Keratinocyte (primary cell): ENCODE measurements around the gene MYRIP. TPM values are rescaled to one million over a fixed set of nuclear protein-coding genes. Genes with fewer than 3 reads are reported as not detected.

Experiments used
- DNase-seq: peaks from one replicate; pipeline ENCODE4 v3.0.0-alpha.2; 2011; ENCODE audit warnings: low read depth, missing footprints, low spot score
- FAIRE-seq: peaks from 2 replicates; lab custom pipeline; 2011; peaks lifted over from hg19 to GRCh38; lab: Jason Lieb, UNC
- H2AFZ ChIP-seq: 2 replicates; pipeline ENCODE4 v1.6.0; 2012; ENCODE audit warnings: low read length, control low read depth, inconsistent platforms; ENCODE audit not compliant: control insufficient read depth
- H3K27ac ChIP-seq: 2 replicates; pipeline ENCODE4 v1.5.1; 2011; ENCODE audit warnings: low read length; ENCODE audit not compliant: control insufficient read depth, insufficient read depth
- H3K27me3 ChIP-seq: 3 replicates; pipeline ENCODE4 v1.6.0; 2011; ENCODE audit warnings: low read length; ENCODE audit not compliant: control insufficient read depth, insufficient read depth; ENCODE audit errors: extremely low read depth
- H3K36me3 ChIP-seq, 2 experiments: 2 replicates in 1 of 2; 3 replicates in 1 of 2; pipeline ENCODE4 v1.5.1; 2011; ENCODE audit warnings: low read length in 2 of 2, mild to moderate bottlenecking in 1 of 2; ENCODE audit not compliant: control insufficient read depth in 2 of 2, insufficient read depth in 2 of 2; ENCODE audit errors: extremely low read depth in 1 of 2
- H3K4me1 ChIP-seq: 3 replicates; pipeline ENCODE4 v1.5.1; 2011; ENCODE audit warnings: low read length; ENCODE audit not compliant: control insufficient read depth, insufficient read depth; ENCODE audit errors: extremely low read depth
- H3K4me2 ChIP-seq: 3 replicates; pipeline ENCODE4 v1.6.0; 2011; ENCODE audit warnings: low read depth, low read length; ENCODE audit not compliant: control insufficient read depth, insufficient read depth; ENCODE audit errors: extremely low read depth
- H3K4me3 ChIP-seq, 3 experiments: fragments of 200-600 bp in 1 of 3; sonication (generic) in 1 of 3; 2 replicates in 2 of 3; 3 replicates in 1 of 3; pipeline ENCODE4 v1.5.1; 2011 to 2016; ENCODE audit warnings: low read length in 3 of 3, mild to moderate bottlenecking in 3 of 3, control low read depth in 2 of 3, inconsistent platforms in 1 of 3, low read depth in 1 of 3, mixed read lengths in 1 of 3, mixed run types in 1 of 3, moderate library complexity in 1 of 3; ENCODE audit not compliant: control insufficient read depth in 2 of 3, insufficient read depth in 2 of 3; ENCODE audit errors: extremely low read depth in 1 of 3
- H3K79me2 ChIP-seq: 2 replicates; pipeline ENCODE4 v1.6.0; 2012; ENCODE audit warnings: low read length; ENCODE audit not compliant: control insufficient read depth, insufficient read depth
- H3K9ac ChIP-seq: 3 replicates; pipeline ENCODE4 v1.6.0; 2011; ENCODE audit warnings: low read length; ENCODE audit not compliant: control insufficient read depth, insufficient read depth; ENCODE audit errors: extremely low read depth
- H3K9me1 ChIP-seq: 3 replicates; pipeline ENCODE4 v1.6.0; 2011; ENCODE audit warnings: low read length; ENCODE audit not compliant: control insufficient read depth, insufficient read depth; ENCODE audit errors: extremely low read depth
- H3K9me3 ChIP-seq: 2 replicates; pipeline ENCODE4 v1.5.1; 2012; ENCODE audit warnings: low read depth, low read length; ENCODE audit not compliant: control insufficient read depth
- H4K20me1 ChIP-seq: 3 replicates; pipeline ENCODE4 v1.6.0; 2011; ENCODE audit warnings: low read length; ENCODE audit not compliant: control insufficient read depth, insufficient read depth; ENCODE audit errors: extremely low read depth
- EZH2 ChIP-seq: IDR thresholded peaks from one replicate; pipeline ENCODE4 v1.6.1; 2012; ENCODE audit warnings: inconsistent platforms, mild to moderate bottlenecking, low read length, moderate library complexity
- dilution Hi-C: fragments of 300-500 bp; cut with MboI; formaldehyde crosslinking; loops from one replicate; pipeline ENCODE4 v1.7.0; 2020; ENCODE audit warnings: low sequenced_read_pairs; ENCODE audit not compliant: extremely low pct_ligation_motif_present
- polyA minus RNA-seq, 3 experiments: library from RNA; depleted of rRNA, polyadenylated mRNA; stranded (reverse); fragments of >200 nt; gene quantifications; 1 replicate in 1 of 3; 2 replicates in 1 of 3; 3 replicates in 1 of 3; pipeline ENCODE4 v1.2.3, GENCODE V29; 2011
- polyA plus RNA-seq, 5 experiments: library from polyadenylated mRNA; depleted of rRNA in 3 of 5; stranded (reverse) in 3 of 5; stranded (forward) in 1 of 5; unstranded in 1 of 5; fragments of >200 nt; gene quantifications; 1 replicate in 1 of 5; 2 replicates in 3 of 5; 3 replicates in 1 of 5; pipeline versions ENCODE4 v1.2.1 to v1.2.3, GENCODE V29; 2011 to 2012; ENCODE audit warnings: missing spikeins in 2 of 5, low read depth in 1 of 5, low replicate concordance in 1 of 5
- TF ChIP-seq, protein P1 (sequence below), 3 experiments: IDR thresholded peaks in 1 of 3; conservative IDR thresholded peaks in 1 of 3; optimal IDR thresholded peaks in 1 of 3; 2 replicates in 2 of 3; 3 replicates in 1 of 3; pipeline versions ENCODE3 to v1.5.1; 2011; ENCODE audit warnings: low read length in 3 of 3, mild to moderate bottlenecking in 3 of 3, moderate library complexity in 2 of 3, control low read depth in 1 of 3, inconsistent platforms in 1 of 3; ENCODE audit not compliant: insufficient read depth in 2 of 3; ENCODE audit errors: extremely low read depth in 1 of 3

The MYRIP gene
- polyA plus RNA-seq: 0.01 TPM in 2 of 3 replicates, not detected in the other
- not detected for polyA plus RNA-seq (2011; ENCODE audit: low read depth)
- 0.02 and 0.03 TPM in 2 replicates for polyA plus RNA-seq (2011; cell fraction: cytosol; rRNA removed)
- 0.21 TPM in 1 of 2 replicates, not detected in the other for polyA plus RNA-seq (2011; cell fraction: nucleus; rRNA removed)
- not detected in 2 replicates for polyA plus RNA-seq (2012; ENCODE audit: low replicate concordance)
- not detected in 3 replicates for polyA minus RNA-seq
- not detected for polyA minus RNA-seq (2011; cell fraction: cytosol; rRNA and poly(A)+ RNA removed)
- polyA minus RNA-seq (2011; cell fraction: nucleus; rRNA and poly(A)+ RNA removed): not detected in 2 replicates

DNA sequence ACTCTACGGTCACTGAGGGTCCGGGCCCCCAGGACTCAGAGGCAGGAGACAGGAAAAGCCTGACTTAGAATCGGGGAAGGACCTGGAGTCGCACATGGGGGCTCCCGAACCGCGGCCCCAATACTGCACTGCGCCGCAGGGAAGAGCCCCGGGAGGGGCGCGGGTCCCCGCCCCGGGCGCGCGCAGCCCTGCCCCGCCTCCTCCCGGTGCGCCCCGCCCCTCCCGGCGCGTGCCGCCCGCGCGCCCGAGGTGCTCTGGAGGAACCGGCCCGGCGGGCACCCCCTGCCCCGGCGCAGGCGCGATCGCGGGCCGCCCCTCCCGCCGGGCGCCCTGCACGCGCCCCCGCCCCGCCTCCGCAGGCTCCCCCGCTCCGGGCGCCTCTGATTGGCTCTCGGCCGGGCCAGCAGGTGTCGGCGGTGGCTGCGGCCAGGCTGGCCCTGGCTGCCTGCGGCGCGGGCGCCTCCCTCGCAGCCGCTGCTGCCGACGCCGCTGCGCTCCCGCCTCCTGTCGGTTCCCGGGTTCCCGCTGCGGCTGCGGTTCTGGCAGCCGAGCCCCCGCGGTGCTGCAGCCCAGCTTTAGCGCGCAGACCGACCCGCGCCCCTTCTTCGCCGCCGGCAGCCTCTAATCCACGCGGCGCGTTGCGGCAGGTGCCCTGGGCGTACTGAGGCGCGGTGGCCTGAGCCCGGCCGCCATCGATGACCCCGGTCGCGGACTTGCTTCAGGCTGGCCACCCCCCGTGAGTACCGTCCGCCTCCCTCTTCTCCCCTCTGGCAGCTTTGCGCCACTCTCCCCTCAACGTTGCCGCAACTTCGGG, at the start of gene MYRIP:
Gene MYRIP, plus strand, starts transcription at position 429 of the 814 bp plus-strand sequence. CDS start 91,208 bp downstream, outside the sequence.
- no peaks in the 10 kb centered on the region for H4K20me1 ChIP-seq
- no peaks in the 10 kb centered on the region for H3K9me3 ChIP-seq
- DNase-seq (no peak), FAIRE-seq (no peak)
- dilution Hi-C loops: no loop called here
- no peak within 1 kb of the TSS for H3K9ac ChIP-seq
- no peak for TF ChIP-seq EZH2
- TF ChIP-seq, protein P1, sequence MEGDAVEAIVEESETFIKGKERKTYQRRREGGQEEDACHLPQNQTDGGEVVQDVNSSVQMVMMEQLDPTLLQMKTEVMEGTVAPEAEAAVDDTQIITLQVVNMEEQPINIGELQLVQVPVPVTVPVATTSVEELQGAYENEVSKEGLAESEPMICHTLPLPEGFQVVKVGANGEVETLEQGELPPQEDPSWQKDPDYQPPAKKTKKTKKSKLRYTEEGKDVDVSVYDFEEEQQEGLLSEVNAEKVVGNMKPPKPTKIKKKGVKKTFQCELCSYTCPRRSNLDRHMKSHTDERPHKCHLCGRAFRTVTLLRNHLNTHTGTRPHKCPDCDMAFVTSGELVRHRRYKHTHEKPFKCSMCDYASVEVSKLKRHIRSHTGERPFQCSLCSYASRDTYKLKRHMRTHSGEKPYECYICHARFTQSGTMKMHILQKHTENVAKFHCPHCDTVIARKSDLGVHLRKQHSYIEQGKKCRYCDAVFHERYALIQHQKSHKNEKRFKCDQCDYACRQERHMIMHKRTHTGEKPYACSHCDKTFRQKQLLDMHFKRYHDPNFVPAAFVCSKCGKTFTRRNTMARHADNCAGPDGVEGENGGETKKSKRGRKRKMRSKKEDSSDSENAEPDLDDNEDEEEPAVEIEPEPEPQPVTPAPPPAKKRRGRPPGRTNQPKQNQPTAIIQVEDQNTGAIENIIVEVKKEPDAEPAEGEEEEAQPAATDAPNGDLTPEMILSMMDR (optimal IDR thresholded peaks at IDR 0.05 in 1 of 3, IDR thresholded peaks at IDR 0.05 in 1 of 3, conservative IDR thresholded peaks at IDR 0.05 in 1 of 3; ENCODE audit: extremely low read depth in 1 of 3, insufficient read depth in 2 of 3, low read length in 3 of 3): no peak
- no peak within 1 kb of the TSS for H3K27ac ChIP-seq
- no peaks in the 10 kb centered on the region for H3K36me3 ChIP-seq
- H3K4me3 ChIP-seq: peak within 1 kb of the TSS in 2 of 3 experiments; percentile 8 to 46
- H3K9me1 ChIP-seq: no peaks in the 10 kb centered on the region
- H3K27me3 ChIP-seq: peaks cover 49% of the 10 kb centered on the region
- no peaks in the 10 kb centered on the region for H3K79me2 ChIP-seq
- H3K4me2 ChIP-seq: peak within 1 kb of the TSS; percentile 58
- H2AFZ ChIP-seq: no peak within 1 kb of the TSS
- peaks cover 8% of the 10 kb centered on the region for H3K4me1 ChIP-seq

DNA sequence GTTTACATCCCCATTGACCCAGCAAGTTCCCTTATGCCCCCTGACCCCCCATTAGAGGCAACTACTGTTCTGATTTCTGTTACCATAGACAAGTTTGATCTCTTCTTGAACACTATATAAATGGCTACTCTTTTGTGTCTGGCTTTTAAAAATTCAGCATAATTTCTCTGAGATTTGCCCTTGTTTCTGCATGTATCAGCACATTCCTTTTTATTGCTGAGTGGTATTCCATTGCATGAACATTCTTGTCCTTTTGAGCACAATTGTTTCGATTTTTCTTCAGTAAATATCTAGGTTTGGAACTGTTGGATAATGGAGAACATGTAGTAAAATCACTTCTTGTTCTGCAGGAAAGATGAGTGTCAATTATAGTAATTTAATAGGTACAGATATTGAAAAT, 49.1 kb upstream of the MYRIP start:
- DNase-seq (no peak), FAIRE-seq (no peak)
- TF ChIP-seq, protein P1 (optimal IDR thresholded peaks at IDR 0.05 in 1 of 3, IDR thresholded peaks at IDR 0.05 in 1 of 3, conservative IDR thresholded peaks at IDR 0.05 in 1 of 3; ENCODE audit: extremely low read depth in 1 of 3, insufficient read depth in 2 of 3, low read length in 3 of 3): no peak
- TF ChIP-seq EZH2: no peak
- no peak overlapping the region for H3K27ac ChIP-seq
- dilution Hi-C loops: no loop called here
- H3K9me3 ChIP-seq: no peaks in the 10 kb centered on the region
- no peak overlapping the region for H3K9ac ChIP-seq
- no peak overlapping the region for H3K4me2 ChIP-seq
- H3K4me3 ChIP-seq: no peak overlapping the region
- no peaks in the 10 kb centered on the region for H3K9me1 ChIP-seq
- no peaks in the 10 kb centered on the region for H4K20me1 ChIP-seq
- no peaks in the 10 kb centered on the region for H3K79me2 ChIP-seq
- H3K27me3 ChIP-seq: no peaks in the 10 kb centered on the region
- H3K4me1 ChIP-seq: no peaks in the 10 kb centered on the region
- H3K36me3 ChIP-seq: no peaks in the 10 kb centered on the region
- H2AFZ ChIP-seq: no peak overlapping the region
